Uterus (tissue), 2 donors: ENCODE data around the gene ZNF236.

Experiments used
- CTCF ChIP-seq, 4 experiments: fragments of 200-600 bp in 2 of 4; fragments of 450-650 bp in 2 of 4; sonication (generic) in 2 of 4; IDR thresholded peaks; one replicate each; pipeline ENCODE4 v1.5.1; 2016 to 2019; ENCODE audit warnings: antibody characterized with exemption in 4 of 4, mild to moderate bottlenecking in 2 of 4, moderate library complexity in 1 of 4
- POLR2A ChIP-seq, 2 donors: fragments of 450-650 bp; IDR thresholded peaks; one replicate each; pipeline ENCODE4 v1.6.1; 2016; ENCODE audit warnings: antibody characterized with exemption in 2 of 2, mild to moderate bottlenecking in 1 of 2, moderate library complexity in 1 of 2

- TF ChIP-seq CTCF (IDR thresholded peaks at IDR 0.05) (no peak), POLR2A (IDR thresholded peaks at IDR 0.05) (no peak)
These were observed 159.7 kb downstream of the ZNF236 start for GRCh38 chr18:76982038-76982437.
